Psoas muscle (tissue), 8 donors: ENCODE results near the gene ABCC4. TPM values are rescaled to one million over a fixed set of nuclear protein-coding genes. Genes with fewer than 3 reads are reported as not detected.
"Not testable (repeated sequence)": the region's sequence is repeated elsewhere in the genome, so short reads cannot be mapped to it uniquely, and the experiment has no call there.

Experiments used
- ATAC-seq, 4 donors: fragments of 200-7000 bp; cut with Tn5 transposase; one replicate each; pipeline ENCODE4 v1.9.1; 2020; ENCODE audit warnings: moderate library complexity in 3 of 4, mild to moderate bottlenecking in 2 of 4
- DNase-seq, 2 donors: peaks; one replicate each; pipeline ENCODE4 v3.0.0-alpha.2; 2020
- H3K27ac ChIP-seq: fragments of 200-600 bp; one replicate; pipeline ENCODE4 v1.8.0; 2022
- H3K27me3 ChIP-seq, 3 donors: fragments of 200-600 bp in 1 of 3; one replicate each; pipeline versions ENCODE4 v1.6.1 to v1.8.0; 2013 to 2022; ENCODE audit warnings: low read length in 2 of 3, mild to moderate bottlenecking in 2 of 3, moderate library complexity in 1 of 3; ENCODE audit not compliant: insufficient read depth in 3 of 3
- H3K36me3 ChIP-seq, 2 donors: fragments of 200-600 bp in 1 of 2; one replicate each; pipeline versions ENCODE4 v1.6.1 to v1.8.0; 2013 to 2022; ENCODE audit warnings: low read depth in 1 of 2, mild to moderate bottlenecking in 1 of 2, moderate library complexity in 1 of 2; ENCODE audit not compliant: insufficient read depth in 1 of 2
- H3K4me1 ChIP-seq: fragments of 200-600 bp; one replicate; pipeline ENCODE4 v1.8.0; 2022
- H3K4me3 ChIP-seq: fragments of 200-600 bp; one replicate; pipeline ENCODE4 v1.8.0; 2022; ENCODE audit warnings: mild to moderate bottlenecking
- H3K9me3 ChIP-seq: fragments of 200-600 bp; one replicate; pipeline ENCODE4 v1.8.0; 2022
- WGBS, 3 donors: extraction: QIAGEN DNeasy Blood & Tissue Kit; methylation state at CpG; one replicate each; pipeline versions ENCODE4 v1.1.6 to v1.1.7; 2013; 5-methylcytosine and 5-hydroxymethylcytosine counted together
- intact Hi-C, 2 donors: fragments of 100-400 bp; cut with DNase I; formaldehyde crosslinking; loops; one replicate each; pipeline versions ENCODE4 v1.11.0 to v1.14.2; 2022
- polyA plus RNA-seq, 3 donors: library from polyadenylated mRNA; stranded (reverse); fragments of 200-250 nt; gene quantifications; one replicate each; pipeline ENCODE4 v1.2.3, GENCODE V29; 2013
- total RNA-seq, 4 donors: library from RNA; stranded (reverse); fragmentation: NEBNext Ultra II Directional in 2 of 4; extraction: Animal tissue kit (Norgen Biotek cat#: 25700) in 2 of 4; gene quantifications; one replicate each; pipeline versions ENCODE4 v1.2.1 to v1.2.4, GENCODE V29; 2021 to 2023
- TF ChIP-seq, protein P1 (sequence below): fragments of 200-600 bp; IDR thresholded peaks from one replicate; pipeline ENCODE4 v1.8.0; 2022; ENCODE audit warnings: antibody characterized with exemption
- donor health status: healthy with polysubstance abuse.
- donor health status: DM: no; HTN: no; CAD: no; lungs with moderate emphysema.
- donor health status: Bipolar disorder and iron deficiency.
- donor health status: healthy.
- donor health status: DM: yes; HTN: yes; CAD: no.
- donor health status: DM: no; HTN: no; CAD: no.
- donor health status: DM: no; HTN: no; CAD: no.
- donor health status: DM: yes; HTN: yes; CAD: no.

ABCC4 gene
- total and polyA plus RNA-seq, 7 donors = 2.3 to 25.2 (median 6.1) TPM

- TF ChIP-seq, protein P1, sequence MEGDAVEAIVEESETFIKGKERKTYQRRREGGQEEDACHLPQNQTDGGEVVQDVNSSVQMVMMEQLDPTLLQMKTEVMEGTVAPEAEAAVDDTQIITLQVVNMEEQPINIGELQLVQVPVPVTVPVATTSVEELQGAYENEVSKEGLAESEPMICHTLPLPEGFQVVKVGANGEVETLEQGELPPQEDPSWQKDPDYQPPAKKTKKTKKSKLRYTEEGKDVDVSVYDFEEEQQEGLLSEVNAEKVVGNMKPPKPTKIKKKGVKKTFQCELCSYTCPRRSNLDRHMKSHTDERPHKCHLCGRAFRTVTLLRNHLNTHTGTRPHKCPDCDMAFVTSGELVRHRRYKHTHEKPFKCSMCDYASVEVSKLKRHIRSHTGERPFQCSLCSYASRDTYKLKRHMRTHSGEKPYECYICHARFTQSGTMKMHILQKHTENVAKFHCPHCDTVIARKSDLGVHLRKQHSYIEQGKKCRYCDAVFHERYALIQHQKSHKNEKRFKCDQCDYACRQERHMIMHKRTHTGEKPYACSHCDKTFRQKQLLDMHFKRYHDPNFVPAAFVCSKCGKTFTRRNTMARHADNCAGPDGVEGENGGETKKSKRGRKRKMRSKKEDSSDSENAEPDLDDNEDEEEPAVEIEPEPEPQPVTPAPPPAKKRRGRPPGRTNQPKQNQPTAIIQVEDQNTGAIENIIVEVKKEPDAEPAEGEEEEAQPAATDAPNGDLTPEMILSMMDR = no peak
- Histone ChIP-seq H3K27ac (no peak overlapping the region), H3K27me3 (no peaks in the 10 kb centered on the region), H3K9me3 (no peaks in the 10 kb centered on the region), H3K36me3 (peaks cover 3 to 69% of the 10 kb centered on the region in 2 donors), H3K4me1 (no peaks in the 10 kb centered on the region), H3K4me3 (no peak overlapping the region)
- DNase-seq (no peak), ATAC-seq (no peak)
- intact Hi-C loops = no loop called here
- WGBS, 3 donors = 72 to 78% (median 76%) methylated on average over 12 of the region's 12 CpGs
Observed at GRCh38 chr13:95207769-95208366, 93.4 kb downstream of the ABCC4 start.

GRCh38 chr13:95206116-95206515 is 95.1 kb downstream of the ABCC4 start:
- Histone ChIP-seq H3K4me3 (no peak overlapping the region), H3K27ac (no peak overlapping the region), H3K9me3 (no peaks in the 10 kb centered on the region), H3K36me3 (peaks cover 3 to 78% of the 10 kb centered on the region in 2 donors), H3K4me1 (no peaks in the 10 kb centered on the region), H3K27me3 (no peaks in the 10 kb centered on the region)
- ATAC-seq (no peak), DNase-seq (no peak)
- intact Hi-C loops = no loop called here
- 85 to 94% (median 93%) methylated on average over 4 of the region's 4 CpGs for WGBS, 3 donors
- TF ChIP-seq, protein P1 = no peak

GRCh38 chr13:95204231-95204765 is 97.0 kb downstream of the ABCC4 start:
- DNase-seq (no peak), ATAC-seq (no peak)
- WGBS, 3 donors = 90 to 93% (median 91%) methylated on average over 7 of the region's 7 CpGs
- TF ChIP-seq, protein P1 = no peak
- no peaks in the 10 kb centered on the region for H3K4me1 ChIP-seq
- H3K9me3 ChIP-seq = no peaks in the 10 kb centered on the region
- peaks cover 3 to 72% of the 10 kb centered on the region in 2 donors for H3K36me3 ChIP-seq
- H3K27ac ChIP-seq = no peak overlapping the region
- H3K27me3 ChIP-seq = no peaks in the 10 kb centered on the region
- intact Hi-C loops = no loop called here
- no peak overlapping the region for H3K4me3 ChIP-seq

GRCh38 chr13:95201814-95202651 is 99.2 kb downstream of the ABCC4 start:
- intact Hi-C loops = no loop called here
- Histone ChIP-seq H3K4me1 (no peaks in the 10 kb centered on the region), H3K36me3 (peaks cover 3 to 62% of the 10 kb centered on the region in 2 donors), H3K4me3 (no peak overlapping the region), H3K27ac (no peak overlapping the region), H3K9me3 (no peaks in the 10 kb centered on the region), H3K27me3 (no peaks in the 10 kb centered on the region)
- ATAC-seq (no peak), DNase-seq (no peak)
- 79 to 88% (median 86%) methylated on average over 12 of the region's 12 CpGs for WGBS, 3 donors
- TF ChIP-seq, protein P1 = no peak

DNA sequence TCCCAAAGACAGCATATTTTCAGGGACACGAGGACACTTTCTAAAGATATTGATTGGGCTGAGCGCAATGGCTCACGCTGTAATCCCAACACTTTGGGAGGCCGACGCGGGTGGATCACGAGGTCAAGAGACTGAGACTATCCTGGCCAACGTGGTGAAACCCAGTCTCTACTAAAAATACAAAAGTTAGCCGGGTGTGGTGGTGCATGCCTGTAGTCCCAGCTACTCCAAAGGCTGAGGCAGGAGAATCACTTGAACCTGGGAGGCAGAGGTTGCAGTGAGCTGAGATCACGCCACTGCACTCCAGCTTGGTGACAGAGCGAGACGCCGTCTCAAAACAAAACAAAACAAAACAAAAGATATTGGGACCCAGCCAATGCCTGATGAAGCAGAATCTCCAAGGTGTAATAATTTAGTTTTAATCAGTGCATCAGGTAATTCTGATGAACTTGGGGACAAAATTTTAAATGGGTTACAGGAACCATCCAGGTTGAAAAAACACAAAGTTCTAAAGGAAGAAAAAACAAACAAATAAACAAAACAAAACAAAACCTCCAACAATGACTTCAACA is 100.8 kb downstream of the ABCC4 start:
- WGBS, 3 donors = 82 to 90% (median 86%) methylated on average over 13 of the region's 13 CpGs
- H3K9me3 ChIP-seq, DNase-seq, H3K4me1 ChIP-seq, H3K27ac ChIP-seq, intact Hi-C loops, ATAC-seq, H3K4me3 ChIP-seq, H3K27me3 ChIP-seq: not testable (repeated sequence)
- peaks cover 3 to 48% of the 10 kb centered on the region in 2 donors for H3K36me3 ChIP-seq
